ENCODE data around the gene TTC28. TPM values are rescaled to one million over a fixed set of nuclear protein-coding genes. Genes with fewer than 3 reads are reported as not detected.
A peak's percentile ranks its signal among the peaks of the same experiment; 100 is the strongest.

Gene TTC28
- total RNA-seq, 4 donors from 2014 or later: 35.1 to 138 (median 50.8) TPM

- Histone ChIP-seq H3K4me3 (peak overlapping the region; percentile 42 to 60), H3K27ac (peak overlapping the region; percentile 34 to 84 (median 80)), H3K36me3 (no peaks in the 10 kb centered on the region), H3K9me3 (no peaks in the 10 kb centered on the region), H3K27me3 (no peaks in the 10 kb centered on the region), H3K4me1 (peaks cover 4 to 58% (median 4%) of the 10 kb centered on the region in 3 donors)
- WGBS, 2 donors (ENCODE audit: low coverage in 1 of 2): 0 to 33% methylated on average over 1 to 4 of the region's 5 CpGs
- peak; percentile 76 for ATAC-seq
- TF ChIP-seq EP300 (IDR thresholded peaks at IDR 0.05): no peak
- TF ChIP-seq POLR2A (IDR thresholded peaks at IDR 0.05): peak in 1 of 2 donors; percentile 19
- TF ChIP-seq POLR2AphosphoS5 (IDR thresholded peaks at IDR 0.05): peak; percentile 44
- no peak for TF ChIP-seq CTCF (IDR thresholded peaks at IDR 0.05)
These were observed 236.1 kb downstream of the TTC28 start for GRCh38 chr22:28443526-28443876.

DNA sequence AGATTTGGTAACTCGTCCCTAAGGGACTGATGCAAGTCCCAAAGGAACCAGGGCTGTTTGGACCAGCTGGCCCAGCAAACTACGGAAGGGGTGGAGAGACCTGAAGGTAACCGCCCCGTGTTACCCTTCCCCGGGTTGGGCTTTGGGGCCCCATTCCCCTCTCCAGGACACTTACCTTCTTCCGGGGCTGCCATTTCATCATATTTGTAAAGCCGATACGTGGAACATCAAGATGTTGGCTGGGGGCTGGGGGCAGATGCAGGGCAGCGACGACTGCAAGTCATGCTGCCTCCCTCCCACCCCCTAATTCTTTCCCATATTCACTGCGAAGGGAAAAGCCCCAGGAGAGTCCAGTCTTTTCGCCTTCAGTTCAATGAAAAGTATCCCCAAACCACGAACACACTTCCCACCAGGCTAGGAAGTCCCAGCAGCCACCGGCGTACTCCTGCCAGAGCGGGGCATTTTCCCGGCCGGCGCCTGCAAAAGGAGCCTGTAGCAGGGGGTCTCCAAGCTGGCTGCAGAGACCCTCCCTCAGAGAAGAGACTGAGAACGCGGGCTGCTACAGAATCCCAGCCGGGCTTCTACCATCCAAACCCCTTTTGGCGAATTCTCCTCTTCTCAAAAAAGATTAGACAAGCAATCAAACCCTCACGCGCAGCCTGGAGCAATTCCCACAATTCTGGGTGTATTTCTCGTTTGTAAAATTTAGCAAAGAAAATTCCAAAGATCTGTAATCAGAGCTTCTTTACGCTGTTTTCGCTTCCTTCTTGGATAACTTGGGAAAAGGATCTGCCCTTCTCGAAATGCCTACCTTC, 236.7 kb downstream of the TTC28 start:
- Histone ChIP-seq H3K9me3 (no peaks in the 10 kb centered on the region), H3K4me3 (peak overlapping the region; percentile 42 to 60), H3K4me1 (peaks cover 4 to 58% (median 4%) of the 10 kb centered on the region in 3 donors), H3K27me3 (no peaks in the 10 kb centered on the region), H3K36me3 (no peaks in the 10 kb centered on the region), H3K27ac (peak overlapping the region; percentile 34 to 84 (median 80))
- WGBS, 2 donors (ENCODE audit: low coverage in 1 of 2): 1% methylated on average over 22 to 25 of the region's 29 CpGs
- TF ChIP-seq EP300 (IDR thresholded peaks at IDR 0.05) (no peak), CTCF (IDR thresholded peaks at IDR 0.05) (no peak), POLR2AphosphoS5 (IDR thresholded peaks at IDR 0.05) (no peak)
- peak; percentile 27 for ATAC-seq

DNA sequence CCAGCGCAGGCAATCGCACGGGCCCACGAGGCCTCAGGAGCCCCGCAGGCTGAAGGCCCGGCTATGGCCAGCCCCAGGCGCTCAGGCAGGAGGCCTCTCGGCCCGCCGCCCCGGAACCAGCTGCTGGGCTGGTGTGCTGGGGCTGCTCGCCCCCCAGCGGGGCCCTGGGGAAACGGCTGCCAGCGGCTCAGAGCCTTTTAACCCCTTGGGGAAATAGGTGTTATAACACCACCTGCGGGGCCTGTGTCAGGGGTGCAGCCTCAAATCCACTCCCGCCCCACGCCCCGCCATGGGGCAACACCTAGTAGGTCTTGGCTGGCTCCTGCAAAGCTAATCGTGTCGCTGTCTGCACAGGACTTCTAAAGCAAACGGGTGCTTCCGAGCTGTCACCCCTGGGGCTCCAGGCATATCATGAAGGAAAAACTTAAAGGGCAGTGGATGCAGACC, 237.4 kb downstream of the TTC28 start:
- ATAC-seq: peak; percentile 81
- peaks cover 4 to 58% (median 4%) of the 10 kb centered on the region in 3 donors for H3K4me1 ChIP-seq

GRCh38 chr22:28441720-28442263, 237.8 kb downstream of the TTC28 start:
- TF ChIP-seq POLR2AphosphoS5 (IDR thresholded peaks at IDR 0.05): no peak
- TF ChIP-seq EP300 (IDR thresholded peaks at IDR 0.05): no peak
- TF ChIP-seq CTCF (IDR thresholded peaks at IDR 0.05): no peak
- no peak for TF ChIP-seq POLR2A (IDR thresholded peaks at IDR 0.05)
- Histone ChIP-seq H3K36me3 (no peaks in the 10 kb centered on the region), H3K9me3 (no peaks in the 10 kb centered on the region), H3K27ac (peak overlapping the region; percentile 34 to 84 (median 80)), H3K4me3 (peak overlapping the region; percentile 42 to 60), H3K27me3 (no peaks in the 10 kb centered on the region), H3K4me1 (peaks cover 4 to 58% (median 4%) of the 10 kb centered on the region in 3 donors)
- ATAC-seq: no peak
- WGBS, 2 donors (ENCODE audit: low coverage in 1 of 2): 11 to 12% methylated on average over 10 to 14 of the region's 16 CpGs

More for the DNA sequence above, 237.4 kb downstream of the TTC28 start:
- H3K9me3 ChIP-seq: no peaks in the 10 kb centered on the region
- H3K27ac ChIP-seq: peak overlapping the region; percentile 34 to 84 (median 80)
- WGBS, 2 donors (ENCODE audit: low coverage in 1 of 2): 0% methylated on average over 2 of the region's 23 CpGs; no CpG with 5 or more reads in 1 of the 2 donors
- no peaks in the 10 kb centered on the region for H3K27me3 ChIP-seq
- peak overlapping the region; percentile 42 to 60 for H3K4me3 ChIP-seq
- TF ChIP-seq POLR2AphosphoS5 (IDR thresholded peaks at IDR 0.05) (peak; percentile 7), CTCF (IDR thresholded peaks at IDR 0.05) (peak in 3 of 4 experiments; percentile 60 to 87 (median 63)), POLR2A (IDR thresholded peaks at IDR 0.05) (no peak)
- H3K36me3 ChIP-seq: no peaks in the 10 kb centered on the region

Data from gastroesophageal sphincter (tissue), 4 donors.